Osteocyte (in vitro differentiated cells): Measurements from ENCODE around the gene ANKRD49. TPM values are rescaled to one million over a fixed set of nuclear protein-coding genes. Genes with fewer than 3 reads are reported as not detected.
A peak's percentile ranks its signal among the peaks of the same experiment; 100 is the strongest.

Experiments
- DNase-seq: peaks from one replicate; pipeline ENCODE4 v3.0.0; 2021; ENCODE audit warnings: mixed read lengths; ENCODE audit not compliant: unreplicated experiment; ENCODE audit errors: extremely low spot score
- H3K27ac Mint-ChIP-seq: one replicate; pipeline ENCODE4 v1.8.0; 2021; ENCODE audit warnings: mild to moderate bottlenecking, mixed read lengths; ENCODE audit not compliant: unreplicated experiment
- H3K27me3 Mint-ChIP-seq: one replicate; pipeline ENCODE4 v1.8.0; 2021; ENCODE audit warnings: mixed read lengths; ENCODE audit not compliant: unreplicated experiment
- H3K36me3 Mint-ChIP-seq: one replicate; pipeline ENCODE4 v1.8.0; 2021; ENCODE audit warnings: mixed read lengths; ENCODE audit not compliant: unreplicated experiment
- H3K4me1 Mint-ChIP-seq: one replicate; pipeline ENCODE4 v1.8.0; 2021; ENCODE audit warnings: mixed read lengths; ENCODE audit not compliant: unreplicated experiment
- H3K4me3 Mint-ChIP-seq: one replicate; pipeline ENCODE4 v1.8.0; 2021; ENCODE audit warnings: mild to moderate bottlenecking, moderate library complexity, mixed read lengths; ENCODE audit not compliant: unreplicated experiment
- H3K9me3 Mint-ChIP-seq: one replicate; pipeline ENCODE4 v1.8.0; 2021; ENCODE audit warnings: mixed read lengths; ENCODE audit not compliant: unreplicated experiment
- CTCF ChIP-seq: fragments of 200-600 bp; sonication (generic); IDR thresholded peaks from 2 replicates; pipeline ENCODE4 v1.5.0; 2021; ENCODE audit warnings: antibody characterized with exemption, mild to moderate bottlenecking, moderate library complexity
- total RNA-seq: library from RNA; stranded (reverse); gene quantifications from 2 replicates; pipeline ENCODE4 v1.2.1, GENCODE V29; 2021

ANKRD49 gene
- total RNA-seq, 1 donor from 2014 or later: 11.3 TPM

GRCh38 chr11:94518300-94518699 lies 24.5 kb downstream of the ANKRD49 start:
- no peak overlapping the region for H3K27ac Mint-ChIP-seq
- H3K27me3 Mint-ChIP-seq: peaks cover 25% of the 10 kb centered on the region
- H3K4me1 Mint-ChIP-seq: no peaks in the 10 kb centered on the region
- H3K4me3 Mint-ChIP-seq: no peak overlapping the region
- TF ChIP-seq CTCF: no peak
- DNase-seq: no peak
- H3K9me3 Mint-ChIP-seq: no peaks in the 10 kb centered on the region
- H3K36me3 Mint-ChIP-seq: no peaks in the 10 kb centered on the region

GRCh38 chr11:94519478-94520084 lies 25.8 kb downstream of the ANKRD49 start:
- peak; percentile 74 for TF ChIP-seq CTCF
- H3K27me3 Mint-ChIP-seq: peaks cover 25% of the 10 kb centered on the region
- no peaks in the 10 kb centered on the region for H3K36me3 Mint-ChIP-seq
- no peak for DNase-seq
- H3K9me3 Mint-ChIP-seq: no peaks in the 10 kb centered on the region
- H3K4me1 Mint-ChIP-seq: no peaks in the 10 kb centered on the region
- H3K27ac Mint-ChIP-seq: no peak overlapping the region
- no peak overlapping the region for H3K4me3 Mint-ChIP-seq

GRCh38 chr11:94521684-94522083 lies 27.9 kb downstream of the ANKRD49 start:
- Mint-ChIP-seq H3K9me3 (no peaks in the 10 kb centered on the region), H3K27ac (no peak overlapping the region), H3K36me3 (no peaks in the 10 kb centered on the region), H3K4me1 (peaks cover 13% of the 10 kb centered on the region), H3K27me3 (peaks cover 5% of the 10 kb centered on the region), H3K4me3 (no peak overlapping the region)
- peak; percentile 39 for TF ChIP-seq CTCF
- no peak for DNase-seq

DNA sequence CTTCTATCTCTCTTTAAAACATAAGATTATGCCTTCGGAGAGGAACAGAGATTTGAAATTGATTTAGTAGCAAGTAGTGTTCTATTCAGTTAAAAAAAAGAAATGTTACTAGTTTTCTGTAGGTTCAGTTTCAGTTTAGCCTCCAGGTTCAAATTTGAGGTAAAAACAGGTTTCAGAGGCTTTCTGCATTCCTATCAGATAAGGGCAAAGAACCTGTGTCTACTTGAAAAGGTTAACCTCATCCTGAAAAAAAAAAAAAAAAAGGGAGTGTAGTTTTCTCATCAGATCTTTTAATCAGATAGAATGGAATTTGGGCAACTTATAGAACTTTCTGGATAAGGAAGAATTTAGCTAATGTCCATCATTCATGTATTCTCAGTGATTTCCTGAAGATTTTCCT lies 30.6 kb downstream of the ANKRD49 start:
- H3K36me3 Mint-ChIP-seq: no peaks in the 10 kb centered on the region
- DNase-seq: no peak
- no peaks in the 10 kb centered on the region for H3K27me3 Mint-ChIP-seq
- no peak for TF ChIP-seq CTCF
- H3K4me1 Mint-ChIP-seq: peaks cover 13% of the 10 kb centered on the region
- H3K4me3 Mint-ChIP-seq: no peak overlapping the region
- H3K27ac Mint-ChIP-seq: no peak overlapping the region
- H3K9me3 Mint-ChIP-seq: no peaks in the 10 kb centered on the region

DNA sequence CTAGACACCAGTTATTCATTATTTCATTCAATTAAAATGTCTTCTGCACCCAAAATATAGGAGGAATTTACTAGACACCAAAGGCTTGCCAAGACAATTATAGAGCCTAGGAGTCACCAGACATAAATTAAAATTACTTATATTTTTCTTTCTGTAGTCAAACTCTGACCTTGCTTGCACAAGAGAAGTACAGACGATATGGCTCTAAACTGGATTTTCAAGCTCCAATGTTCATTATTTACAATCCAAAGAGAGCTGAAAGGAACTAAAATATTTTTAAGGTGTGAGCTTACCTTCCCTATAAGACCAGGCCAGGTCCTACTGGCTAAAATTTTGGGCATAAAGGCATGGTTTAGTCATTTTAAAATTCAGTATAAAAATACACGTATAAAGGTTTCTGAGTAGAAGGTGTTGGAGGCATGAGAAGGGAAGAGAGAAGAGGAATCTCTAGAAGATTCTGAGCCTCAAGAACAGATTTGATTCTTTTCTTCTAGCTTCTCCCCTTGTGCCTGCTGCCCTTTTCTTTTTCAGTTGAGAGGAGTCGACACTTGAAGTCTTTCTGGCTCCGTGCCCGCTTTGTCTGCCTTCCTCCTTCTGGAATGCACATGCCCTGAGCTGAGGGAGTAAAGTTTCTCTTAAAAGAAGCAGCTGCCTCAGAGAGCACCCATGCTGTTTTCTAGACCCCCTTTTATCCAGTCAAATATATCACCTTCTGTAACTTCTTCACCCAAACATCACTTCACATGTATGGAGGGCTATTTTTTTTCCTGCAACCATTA lies 32.0 kb downstream of the ANKRD49 start:
- H3K4me1 Mint-ChIP-seq: peaks cover 13% of the 10 kb centered on the region
- TF ChIP-seq CTCF: no peak
- no peak overlapping the region for H3K4me3 Mint-ChIP-seq
- H3K9me3 Mint-ChIP-seq: no peaks in the 10 kb centered on the region
- no peaks in the 10 kb centered on the region for H3K27me3 Mint-ChIP-seq
- H3K27ac Mint-ChIP-seq: peak overlapping the region; percentile 28
- no peaks in the 10 kb centered on the region for H3K36me3 Mint-ChIP-seq
- no peak for DNase-seq
